Activated CD8-positive, alpha-beta T cell treated with anti-CD3 and anti-CD28 coated beads, Interleukin-2, amount 10 ng/mL, durations not matched to agents 7 days and 5 days (primary cell): Measurements from ENCODE around the gene ERBB3. TPM values are rescaled to one million over a fixed set of nuclear protein-coding genes. Genes with fewer than 3 reads are reported as not detected.
A peak's percentile ranks its signal among the peaks of the same experiment; 100 is the strongest.
"Not testable (repeated sequence)": the region's sequence is repeated elsewhere in the genome, so short reads cannot be mapped to it uniquely, and the experiment has no call there.

ENCODE experiments used
- ATAC-seq: fragments of 150-1000 bp; cut with Tn5 transposase; one replicate; pipeline ENCODE4 v1.10.0; 2021; ENCODE audit warnings: moderate library complexity
- CTCF ChIA-PET: fragments of 350-600 bp; sonication (Branson Sonifier 250); formaldehyde crosslinking; loops from one replicate; lab custom pipeline; 2021; ENCODE audit warnings: antibody characterized with exemption; lab: Charles Lee
- POLR2A ChIA-PET: fragments of 350-600 bp; sonication (Branson Sonifier 250); formaldehyde crosslinking; loops from one replicate; lab custom pipeline; 2021; ENCODE audit warnings: antibody characterized with exemption; lab: Charles Lee
- DNase-seq: peaks from one replicate; pipeline ENCODE4 v3.0.0-alpha.2; 2020
- H3K27ac Mint-ChIP-seq: one replicate; pipeline ENCODE4 v1.8.0; 2021; ENCODE audit warnings: mild to moderate bottlenecking, mixed read lengths
- H3K27me3 Mint-ChIP-seq: one replicate; pipeline ENCODE4 v1.8.0; 2021; ENCODE audit warnings: low read depth, mixed read lengths
- H3K36me3 Mint-ChIP-seq: one replicate; pipeline ENCODE4 v1.8.0; 2021; ENCODE audit warnings: low read depth, mixed read lengths
- H3K4me1 Mint-ChIP-seq: one replicate; pipeline ENCODE4 v1.8.0; 2021; ENCODE audit warnings: low read depth, mixed read lengths
- H3K4me3 Mint-ChIP-seq: one replicate; pipeline ENCODE4 v1.8.0; 2021; ENCODE audit warnings: mild to moderate bottlenecking, mixed read lengths
- H3K9me3 Mint-ChIP-seq: one replicate; pipeline ENCODE4 v1.8.0; 2022; ENCODE audit warnings: mixed read lengths; ENCODE audit not compliant: insufficient read depth
- total RNA-seq, 2 experiments: library from RNA; stranded (reverse); gene quantifications; one replicate each; pipeline ENCODE4 v1.2.3, GENCODE V29; 2021

ERBB3 gene
- 1 to 10 TPM; 5.4 to 5.9 TPM for total RNA-seq

GRCh38 chr12:56079723-56080555, at the start of gene ERBB3:
ERBB3 (plus strand) TSS chr12:56080165; CDS start chr12:56080301, 136 bp downstream.
- CTCF ChIA-PET: interaction anchor here (0.7 to 5.8 kb wide), 17 partner anchors 10 to 326 kb away, joined by 3 to 45 read pairs (median 4); partner anchors contain the start of genes ESYT1, ORMDL2, PA2G4 and RAB5B
- H3K36me3 Mint-ChIP-seq: no peaks in the 10 kb centered on the region
- peaks cover 22% of the 10 kb centered on the region for H3K27me3 Mint-ChIP-seq
- no peaks in the 10 kb centered on the region for H3K9me3 Mint-ChIP-seq
- H3K4me1 Mint-ChIP-seq: peaks cover 22% of the 10 kb centered on the region
- peak within 1 kb of the TSS; percentile 46 for H3K27ac Mint-ChIP-seq
- peak within 1 kb of the TSS; percentile 79 for H3K4me3 Mint-ChIP-seq
- ATAC-seq (peak; percentile 85), DNase-seq (peak; percentile 73)
- POLR2A ChIA-PET: interaction anchor here (0.8 to 5.2 kb wide), 4 partner anchors 8 to 32 kb away, joined by 3 to 26 read pairs (median 4); partner anchors contain the start of gene PA2G4

GRCh38 chr12:56031987-56032386, 48.0 kb upstream of the ERBB3 start:
- no peaks in the 10 kb centered on the region for H3K9me3 Mint-ChIP-seq
- peaks cover 78% of the 10 kb centered on the region for H3K36me3 Mint-ChIP-seq
- no peak overlapping the region for H3K4me3 Mint-ChIP-seq
- ATAC-seq: peak; percentile 47
- peak; percentile 42 for DNase-seq
- H3K27me3 Mint-ChIP-seq: no peaks in the 10 kb centered on the region
- ChIA-PET POLR2A (interaction anchor here (0.6 to 2.3 kb wide), 3 partner anchors 10 to 322 kb away, joined by 3 to 8 read pairs (median 3); partner anchors contain the start of genes IKZF4 and SUOX), CTCF (interaction anchor here (0.9 to 4.4 kb wide), 3 partner anchors 9 to 295 kb away, joined by 3 to 24 read pairs (median 6); partner anchors contain the start of gene SUOX)
- H3K4me1 Mint-ChIP-seq: peaks cover 71% of the 10 kb centered on the region
- H3K27ac Mint-ChIP-seq: peak overlapping the region; percentile 43

DNA sequence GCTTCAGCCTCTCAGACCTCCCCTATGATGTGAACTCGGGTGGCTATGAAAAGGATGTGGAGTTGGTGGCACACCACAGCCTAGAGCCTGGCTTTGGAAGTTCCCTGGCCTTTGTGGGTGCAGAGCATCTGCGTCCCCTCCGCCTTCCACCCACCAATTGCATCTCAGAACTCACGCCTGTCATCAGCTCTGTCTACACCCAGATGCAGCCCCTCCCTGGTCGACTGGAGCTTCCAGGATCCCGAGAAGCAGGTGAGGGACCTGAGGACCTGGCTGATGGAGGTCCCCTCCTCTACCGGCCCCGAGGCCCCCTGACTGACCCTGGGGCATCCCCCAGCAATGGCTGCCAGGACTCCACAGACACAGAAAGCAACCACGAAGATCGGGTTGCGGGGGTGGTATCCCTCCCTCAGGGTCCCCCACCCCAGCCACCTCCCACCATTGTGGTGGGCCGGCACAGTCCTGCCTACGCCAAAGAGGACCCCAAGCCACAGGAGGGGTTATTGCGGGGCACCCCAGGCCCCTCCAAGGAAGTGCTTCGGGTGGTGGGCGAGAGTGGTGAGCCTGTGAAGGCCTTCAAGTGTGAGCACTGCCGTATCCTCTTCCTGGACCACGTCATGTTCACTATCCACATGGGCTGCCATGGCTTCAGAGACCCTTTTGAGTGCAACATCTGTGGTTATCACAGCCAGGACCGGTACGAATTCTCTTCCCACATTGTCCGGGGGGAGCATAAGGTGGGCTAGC, 45.2 kb upstream of the ERBB3 start:
- Mint-ChIP-seq H3K27me3 (no peaks in the 10 kb centered on the region), H3K4me1 (peaks cover 65% of the 10 kb centered on the region), H3K36me3 (peaks cover 65% of the 10 kb centered on the region), H3K4me3 (peak overlapping the region; percentile 24), H3K9me3 (no peaks in the 10 kb centered on the region), H3K27ac (peak overlapping the region; percentile 76)
- POLR2A ChIA-PET: interaction anchor here (1.1 to 1.8 kb wide), 2 partner anchors 14 to 104 kb away, joined by 4 to 5 read pairs; partner anchors contain the start of gene IKZF4
- ATAC-seq (peak; percentile 79), DNase-seq (peak; percentile 58)
- CTCF ChIA-PET: interaction anchor here (0.6 to 4.4 kb wide), 4 partner anchors 9 to 60 kb away, joined by 3 to 24 read pairs (median 4); partner anchors contain the start of gene SUOX

GRCh38 chr12:56037161-56037560, 42.8 kb upstream of the ERBB3 start:
- Mint-ChIP-seq H3K4me1 (peaks cover 70% of the 10 kb centered on the region), H3K4me3 (no peak overlapping the region), H3K27me3 (no peaks in the 10 kb centered on the region), H3K9me3 (no peaks in the 10 kb centered on the region), H3K27ac (no peak overlapping the region), H3K36me3 (peaks cover 55% of the 10 kb centered on the region)
- no peak for ATAC-seq
- ChIA-PET POLR2A (no interaction called here), CTCF (interaction anchor here (1.6 to 5.2 kb wide), 3 partner anchors 8 to 63 kb away, joined by 6 to 109 read pairs (median 38); partner anchors contain the start of genes RAB5B and SUOX)
- DNase-seq: no peak

DNA sequence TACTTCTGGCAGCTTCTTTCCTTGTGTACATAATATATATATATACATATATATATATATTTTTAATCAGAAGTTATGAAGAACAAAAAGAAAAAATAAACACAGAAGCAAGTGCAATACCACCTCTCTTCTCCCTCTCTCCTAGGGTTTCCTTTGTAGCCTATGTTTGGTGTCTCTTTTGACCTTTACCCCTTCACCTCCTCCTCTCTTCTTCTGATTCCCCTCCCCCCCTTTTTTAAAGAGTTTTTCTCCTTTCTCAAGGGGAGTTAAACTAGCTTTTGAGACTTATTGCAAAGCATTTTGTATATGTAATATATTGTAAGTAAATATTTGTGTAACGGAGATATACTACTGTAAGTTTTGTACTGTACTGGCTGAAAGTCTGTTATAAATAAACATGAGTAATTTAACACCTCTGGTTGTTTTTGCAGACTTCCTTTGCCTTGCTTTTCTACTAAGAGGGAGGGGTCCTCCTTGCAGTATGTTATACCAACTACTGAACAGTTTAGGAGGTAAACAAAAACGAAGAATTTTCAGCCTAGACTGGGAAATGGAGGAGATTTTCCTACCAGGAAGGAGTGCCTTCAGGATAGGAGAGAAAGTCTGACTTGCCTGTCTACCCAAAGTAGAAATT, 41.8 kb upstream of the ERBB3 start:
- CTCF ChIA-PET: interaction anchor here (1.0 to 5.2 kb wide), 6 partner anchors 9 to 300 kb away, joined by 3 to 109 read pairs (median 5); partner anchors contain the start of genes RAB5B and SUOX
- ATAC-seq (no peak), DNase-seq (no peak)
- POLR2A ChIA-PET: interaction anchor here (1.0 kb wide), 1 partner anchor 109 kb away, joined by 5 read pairs; no protein-coding TSS in a partner anchor
- Mint-ChIP-seq H3K4me1 (peaks cover 67% of the 10 kb centered on the region), H3K27ac (peak overlapping the region; percentile 22), H3K27me3 (no peaks in the 10 kb centered on the region), H3K36me3 (peaks cover 54% of the 10 kb centered on the region), H3K4me3 (no peak overlapping the region), H3K9me3 (no peaks in the 10 kb centered on the region)

GRCh38 chr12:56040151-56040550, 39.8 kb upstream of the ERBB3 start:
- no peak for DNase-seq
- ATAC-seq: no peak
- H3K4me1 Mint-ChIP-seq: peaks cover 65% of the 10 kb centered on the region

GRCh38 chr12:56040963-56041551, 38.9 kb upstream of the ERBB3 start:
- Mint-ChIP-seq H3K4me3 (peak overlapping the region; percentile 96), H3K27ac (peak overlapping the region; percentile 96), H3K9me3 (no peaks in the 10 kb centered on the region), H3K27me3 (no peaks in the 10 kb centered on the region), H3K4me1 (peaks cover 56% of the 10 kb centered on the region), H3K36me3 (peaks cover 53% of the 10 kb centered on the region)
- ATAC-seq (no peak), DNase-seq (no peak)
- POLR2A ChIA-PET: interaction anchor here (0.6 to 1.8 kb wide), 8 partner anchors 19 to 223 kb away, joined by 3 to 6 read pairs (median 4); partner anchors contain the start of genes ESYT1, PA2G4 and RAB5B
- CTCF ChIA-PET: interaction anchor here (0.6 to 5.2 kb wide), 30 partner anchors 9 to 302 kb away, joined by 3 to 109 read pairs (median 6); partner anchors contain the start of genes ERBB3, IKZF4, ORMDL2 and RAB5B

More at GRCh38 chr12:56040151-56040550, 39.8 kb upstream of the ERBB3 start:
- H3K27ac Mint-ChIP-seq: peak overlapping the region; percentile 73
- H3K27me3 Mint-ChIP-seq: no peaks in the 10 kb centered on the region
- ChIA-PET CTCF (interaction anchor here (0.8 to 5.2 kb wide), 23 partner anchors 8 to 301 kb away, joined by 3 to 109 read pairs (median 6); partner anchors contain the start of genes IKZF4, ORMDL2, RAB5B and RPL41), POLR2A (interaction anchor here (0.6 to 1.8 kb wide), 7 partner anchors 19 to 299 kb away, joined by 3 to 5 read pairs (median 3); partner anchors contain the start of genes ESYT1, PA2G4 and RAB5B)
- no peaks in the 10 kb centered on the region for H3K9me3 Mint-ChIP-seq
- H3K36me3 Mint-ChIP-seq: peaks cover 58% of the 10 kb centered on the region
- no peak overlapping the region for H3K4me3 Mint-ChIP-seq

GRCh38 chr12:56041552-56042429, 38.2 kb upstream of the ERBB3 start, which contains the start of gene RPS26:
RPS26 (plus strand) TSS chr12:56041918; CDS start chr12:56042167, 249 bp downstream.
- Mint-ChIP-seq H3K27me3 (no peaks in the 10 kb centered on the region), H3K4me3 (peak within 1 kb of the TSS; percentile 96), H3K36me3 (peaks cover 47% of the 10 kb centered on the region), H3K4me1 (peaks cover 50% of the 10 kb centered on the region), H3K9me3 (no peaks in the 10 kb centered on the region), H3K27ac (peak within 1 kb of the TSS; percentile 96)
- ChIA-PET POLR2A (interaction anchor here (0.9 to 1.2 kb wide), 3 partner anchors 46 to 87 kb away, joined by 3 to 6 read pairs (median 3); partner anchors contain the start of gene ESYT1), CTCF (interaction anchor here (0.7 to 5.2 kb wide), 19 partner anchors 9 to 303 kb away, joined by 3 to 109 read pairs (median 6); partner anchors contain the start of genes ORMDL2, RAB5B, RPL41 and SUOX)
- ATAC-seq (peak; percentile 91), DNase-seq (peak; percentile 97)

- H3K36me3 Mint-ChIP-seq: peaks cover 44% of the 10 kb centered on the region
- DNase-seq: not testable (repeated sequence)
Measured at GRCh38 chr12:56042430-56042813, 37.5 kb upstream of the ERBB3 start.

More at GRCh38 chr12:56042430-56042813, 37.5 kb upstream of the ERBB3 start:
- Mint-ChIP-seq H3K4me1 (peaks cover 50% of the 10 kb centered on the region), H3K4me3 (peak overlapping the region; percentile 96), H3K27ac (peak overlapping the region; percentile 96)
- CTCF ChIA-PET, H3K27me3 Mint-ChIP-seq, POLR2A ChIA-PET, ATAC-seq, H3K9me3 Mint-ChIP-seq: not testable (repeated sequence)
